ENCODE measurements around the gene ARHGAP33.
"Not testable (repeated sequence)": the region's sequence is repeated elsewhere in the genome, so short reads cannot be mapped to it uniquely, and the experiment has no call there.

Gene ARHGAP33

DNA sequence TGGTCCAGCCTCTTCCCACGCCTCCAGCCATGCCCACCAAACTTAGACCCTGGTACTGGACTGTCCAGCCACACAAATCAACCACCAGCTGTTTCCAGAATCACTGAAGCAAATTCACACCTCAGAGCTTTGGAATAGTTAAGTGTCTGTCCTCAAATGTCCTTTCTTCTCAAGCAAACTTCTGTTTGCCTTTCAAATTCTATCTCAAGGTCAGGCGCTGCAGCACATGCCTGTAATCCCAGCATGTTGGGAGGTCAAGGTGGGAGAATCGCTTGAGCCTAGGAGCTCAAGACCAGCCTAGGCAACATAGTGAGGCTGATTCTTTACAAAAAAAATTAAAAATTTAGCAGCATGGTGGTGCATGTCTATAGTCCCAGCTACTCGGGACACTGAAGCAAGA, 56.7 kb downstream of the ARHGAP33 start:
- H3K79me2 ChIP-seq (ENCODE audit: low read length): no peaks in the 10 kb centered on the region

DNA sequence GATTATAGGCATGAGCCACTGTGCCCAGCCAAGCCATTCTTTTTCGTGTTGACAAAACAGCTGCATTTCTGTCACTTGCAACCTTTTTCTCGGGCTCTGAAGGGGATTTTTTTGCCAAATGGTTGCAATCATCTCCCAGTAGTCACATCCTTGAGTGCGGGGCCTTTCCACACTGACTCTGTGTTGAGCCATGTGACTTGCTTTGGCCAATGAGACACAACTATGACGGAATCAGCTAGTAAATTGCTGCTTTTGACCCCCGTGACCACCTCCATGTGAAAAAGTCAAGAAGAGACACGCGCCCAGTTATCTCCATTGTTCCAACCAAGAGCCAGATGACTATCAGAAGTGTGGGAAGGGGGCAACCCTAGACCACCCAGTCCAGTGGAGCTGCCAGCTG, 58.6 kb downstream of the ARHGAP33 start:
- H3K27me3 ChIP-seq (ENCODE audit: low read depth, low read length): peaks cover 21% of the 10 kb centered on the region
- no peak overlapping the region for H2AFZ ChIP-seq (ENCODE audit: low read depth, low read length)
- no peaks in the 10 kb centered on the region for H3K79me2 ChIP-seq (ENCODE audit: low read length)

More for the DNA sequence above, 56.7 kb downstream of the ARHGAP33 start:
- no peak overlapping the region for H2AFZ ChIP-seq (ENCODE audit: low read depth, low read length)
- H3K9ac ChIP-seq (ENCODE audit: low read length): no peak overlapping the region
- H3K4me3 ChIP-seq (ENCODE audit: low read length): no peak overlapping the region
- no peaks in the 10 kb centered on the region for H3K36me3 ChIP-seq (replicated peaks; ENCODE audit: low read depth, low read length)
- TF ChIP-seq EZH2phosphoT487 (IDR thresholded peaks at IDR 0.05; ENCODE audit: low read depth): no peak
- TF ChIP-seq, protein P1, sequence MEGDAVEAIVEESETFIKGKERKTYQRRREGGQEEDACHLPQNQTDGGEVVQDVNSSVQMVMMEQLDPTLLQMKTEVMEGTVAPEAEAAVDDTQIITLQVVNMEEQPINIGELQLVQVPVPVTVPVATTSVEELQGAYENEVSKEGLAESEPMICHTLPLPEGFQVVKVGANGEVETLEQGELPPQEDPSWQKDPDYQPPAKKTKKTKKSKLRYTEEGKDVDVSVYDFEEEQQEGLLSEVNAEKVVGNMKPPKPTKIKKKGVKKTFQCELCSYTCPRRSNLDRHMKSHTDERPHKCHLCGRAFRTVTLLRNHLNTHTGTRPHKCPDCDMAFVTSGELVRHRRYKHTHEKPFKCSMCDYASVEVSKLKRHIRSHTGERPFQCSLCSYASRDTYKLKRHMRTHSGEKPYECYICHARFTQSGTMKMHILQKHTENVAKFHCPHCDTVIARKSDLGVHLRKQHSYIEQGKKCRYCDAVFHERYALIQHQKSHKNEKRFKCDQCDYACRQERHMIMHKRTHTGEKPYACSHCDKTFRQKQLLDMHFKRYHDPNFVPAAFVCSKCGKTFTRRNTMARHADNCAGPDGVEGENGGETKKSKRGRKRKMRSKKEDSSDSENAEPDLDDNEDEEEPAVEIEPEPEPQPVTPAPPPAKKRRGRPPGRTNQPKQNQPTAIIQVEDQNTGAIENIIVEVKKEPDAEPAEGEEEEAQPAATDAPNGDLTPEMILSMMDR (IDR thresholded peaks at IDR 0.05; ENCODE audit: low read depth, low read length): no peak
- no peak overlapping the region for H3K4me2 ChIP-seq (ENCODE audit: low read length)
- H3K27me3 ChIP-seq (ENCODE audit: low read depth, low read length): peaks cover 18% of the 10 kb centered on the region
- H3K27ac ChIP-seq (ENCODE audit: low read length): no peak overlapping the region
- H3K9me3 ChIP-seq (ENCODE audit: insufficient read depth, low read length): no peaks in the 10 kb centered on the region
- no peaks in the 10 kb centered on the region for H4K20me1 ChIP-seq (ENCODE audit: insufficient read depth, low read length)
- H3K4me1 ChIP-seq (ENCODE audit: low read length): no peaks in the 10 kb centered on the region

DNA sequence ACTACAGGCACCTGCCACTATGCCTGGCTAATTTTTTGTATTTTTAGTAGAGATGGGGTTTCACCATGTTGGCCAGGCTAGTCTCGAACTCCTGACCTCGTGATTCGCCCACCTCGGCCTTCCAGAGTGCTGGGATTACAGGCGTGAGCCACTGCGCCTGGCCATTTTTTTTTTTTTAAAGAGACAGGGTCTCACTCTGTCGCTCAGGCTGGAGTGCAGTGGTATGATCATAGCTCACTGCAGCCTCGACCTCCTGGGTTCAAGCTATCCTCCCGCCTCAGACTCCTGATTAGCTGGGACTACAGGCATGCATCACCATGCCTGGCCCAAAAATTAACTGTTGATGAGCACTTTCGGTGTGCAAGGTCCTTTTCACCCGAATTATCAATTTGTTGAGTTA, 60.7 kb downstream of the ARHGAP33 start:
- H3K4me3 ChIP-seq (ENCODE audit: low read length); H3K9ac ChIP-seq (ENCODE audit: low read length); H3K79me2 ChIP-seq (ENCODE audit: low read length); H3K36me3 ChIP-seq (replicated peaks; ENCODE audit: low read depth, low read length); H3K9me3 ChIP-seq (ENCODE audit: insufficient read depth, low read length); H3K4me1 ChIP-seq (ENCODE audit: low read length); H3K27ac ChIP-seq (ENCODE audit: low read length); H3K4me2 ChIP-seq (ENCODE audit: low read length); H2AFZ ChIP-seq (ENCODE audit: low read depth, low read length); H4K20me1 ChIP-seq (ENCODE audit: insufficient read depth, low read length): not testable (repeated sequence)
- H3K27me3 ChIP-seq (ENCODE audit: low read depth, low read length): peaks cover 21% of the 10 kb centered on the region

More for the DNA sequence above, 58.6 kb downstream of the ARHGAP33 start:
- Histone ChIP-seq H3K27ac (ENCODE audit: low read length) (no peak overlapping the region), H4K20me1 (ENCODE audit: insufficient read depth, low read length) (no peaks in the 10 kb centered on the region), H3K9me3 (ENCODE audit: insufficient read depth, low read length) (no peaks in the 10 kb centered on the region), H3K4me3 (ENCODE audit: low read length) (no peak overlapping the region), H3K36me3 (replicated peaks; ENCODE audit: low read depth, low read length) (no peaks in the 10 kb centered on the region), H3K4me2 (ENCODE audit: low read length) (no peak overlapping the region), H3K9ac (ENCODE audit: low read length) (no peak overlapping the region), H3K4me1 (ENCODE audit: low read length) (no peaks in the 10 kb centered on the region)
- TF ChIP-seq, protein P1 (IDR thresholded peaks at IDR 0.05; ENCODE audit: low read depth, low read length): no peak
- TF ChIP-seq EZH2phosphoT487 (IDR thresholded peaks at IDR 0.05; ENCODE audit: low read depth): no peak

All from OCI-LY3 (cell line).